Measurements from ENCODE around the gene HDAC4.

HDAC4 gene

GRCh38 chr2:239107936-239108335 lies 292.9 kb downstream of the HDAC4 start:
- H3K36me3 ChIP-seq (ENCODE audit: control insufficient read depth, insufficient read depth, low read length): peaks cover 6% of the 10 kb centered on the region
- H3K27me3 ChIP-seq (ENCODE audit: control insufficient read depth, insufficient read depth, low read length): no peaks in the 10 kb centered on the region
- H3K9me3 ChIP-seq (ENCODE audit: control insufficient read depth, low read length): no peaks in the 10 kb centered on the region
- H3K4me3 ChIP-seq (ENCODE audit: low read length): no peak overlapping the region
- H3K4me1 ChIP-seq (ENCODE audit: control insufficient read depth, insufficient read depth, low read length): peaks cover 21% of the 10 kb centered on the region
- H3K9ac ChIP-seq (ENCODE audit: low read length): no peak overlapping the region

GRCh38 chr2:239106966-239107365 lies 293.9 kb downstream of the HDAC4 start:
- H3K9ac ChIP-seq (ENCODE audit: low read length): no peak overlapping the region
- peaks cover 11% of the 10 kb centered on the region for H3K36me3 ChIP-seq (ENCODE audit: control insufficient read depth, insufficient read depth, low read length)

GRCh38 chr2:239106314-239106908 lies 294.4 kb downstream of the HDAC4 start:
- Histone ChIP-seq H3K27me3 (ENCODE audit: control insufficient read depth, insufficient read depth, low read length) (no peaks in the 10 kb centered on the region), H3K9ac (ENCODE audit: low read length) (no peak overlapping the region), H3K4me1 (ENCODE audit: control insufficient read depth, insufficient read depth, low read length) (peaks cover 19% of the 10 kb centered on the region), H3K9me3 (ENCODE audit: control insufficient read depth, low read length) (no peaks in the 10 kb centered on the region), H3K4me3 (ENCODE audit: low read length) (no peak overlapping the region), H3K36me3 (ENCODE audit: control insufficient read depth, insufficient read depth, low read length) (peaks cover 12% of the 10 kb centered on the region)

More at GRCh38 chr2:239106966-239107365, 293.9 kb downstream of the HDAC4 start:
- Histone ChIP-seq H3K4me1 (ENCODE audit: control insufficient read depth, insufficient read depth, low read length) (peaks cover 19% of the 10 kb centered on the region), H3K27me3 (ENCODE audit: control insufficient read depth, insufficient read depth, low read length) (no peaks in the 10 kb centered on the region), H3K9me3 (ENCODE audit: control insufficient read depth, low read length) (no peaks in the 10 kb centered on the region), H3K4me3 (ENCODE audit: low read length) (no peak overlapping the region)

GRCh38 chr2:239105234-239105633 lies 295.6 kb downstream of the HDAC4 start:
- Histone ChIP-seq H3K4me3 (ENCODE audit: low read length) (no peak overlapping the region), H3K4me1 (ENCODE audit: control insufficient read depth, insufficient read depth, low read length) (peaks cover 18% of the 10 kb centered on the region), H3K27me3 (ENCODE audit: control insufficient read depth, insufficient read depth, low read length) (no peaks in the 10 kb centered on the region), H3K9me3 (ENCODE audit: control insufficient read depth, low read length) (no peaks in the 10 kb centered on the region), H3K36me3 (ENCODE audit: control insufficient read depth, insufficient read depth, low read length) (peaks cover 14% of the 10 kb centered on the region), H3K9ac (ENCODE audit: low read length) (no peak overlapping the region)

GRCh38 chr2:239104800-239105199 lies 296.0 kb downstream of the HDAC4 start:
- peaks cover 14% of the 10 kb centered on the region for H3K36me3 ChIP-seq (ENCODE audit: control insufficient read depth, insufficient read depth, low read length)
- H3K9me3 ChIP-seq (ENCODE audit: control insufficient read depth, low read length): no peaks in the 10 kb centered on the region
- peaks cover 14% of the 10 kb centered on the region for H3K4me1 ChIP-seq (ENCODE audit: control insufficient read depth, insufficient read depth, low read length)
- no peak overlapping the region for H3K4me3 ChIP-seq (ENCODE audit: low read length)
- H3K27me3 ChIP-seq (ENCODE audit: control insufficient read depth, insufficient read depth, low read length): no peaks in the 10 kb centered on the region
- no peak overlapping the region for H3K9ac ChIP-seq (ENCODE audit: low read length)

GRCh38 chr2:239103125-239104098 lies 297.4 kb downstream of the HDAC4 start:
- no peaks in the 10 kb centered on the region for H3K9me3 ChIP-seq (ENCODE audit: control insufficient read depth, low read length)
- H3K27me3 ChIP-seq (ENCODE audit: control insufficient read depth, insufficient read depth, low read length): no peaks in the 10 kb centered on the region
- H3K36me3 ChIP-seq (ENCODE audit: control insufficient read depth, insufficient read depth, low read length): peaks cover 11% of the 10 kb centered on the region
- no peak overlapping the region for H3K4me3 ChIP-seq (ENCODE audit: low read length)
- H3K4me1 ChIP-seq (ENCODE audit: control insufficient read depth, insufficient read depth, low read length): peaks cover 1% of the 10 kb centered on the region
- no peak overlapping the region for H3K9ac ChIP-seq (ENCODE audit: low read length)

GRCh38 chr2:239102266-239102665 lies 298.6 kb downstream of the HDAC4 start:
- Histone ChIP-seq H3K27me3 (ENCODE audit: control insufficient read depth, insufficient read depth, low read length) (no peaks in the 10 kb centered on the region), H3K36me3 (ENCODE audit: control insufficient read depth, insufficient read depth, low read length) (peaks cover 8% of the 10 kb centered on the region)

GRCh38 chr2:239101807-239102206 lies 299.0 kb downstream of the HDAC4 start:
- Histone ChIP-seq H3K9me3 (ENCODE audit: control insufficient read depth, low read length) (no peaks in the 10 kb centered on the region), H3K4me3 (ENCODE audit: low read length) (no peak overlapping the region), H3K4me1 (ENCODE audit: control insufficient read depth, insufficient read depth, low read length) (no peaks in the 10 kb centered on the region), H3K27me3 (ENCODE audit: control insufficient read depth, insufficient read depth, low read length) (no peaks in the 10 kb centered on the region), H3K36me3 (ENCODE audit: control insufficient read depth, insufficient read depth, low read length) (peaks cover 8% of the 10 kb centered on the region), H3K9ac (ENCODE audit: low read length) (no peak overlapping the region)

More at GRCh38 chr2:239102266-239102665, 298.6 kb downstream of the HDAC4 start:
- Histone ChIP-seq H3K9me3 (ENCODE audit: control insufficient read depth, low read length) (no peaks in the 10 kb centered on the region), H3K4me1 (ENCODE audit: control insufficient read depth, insufficient read depth, low read length) (no peaks in the 10 kb centered on the region), H3K4me3 (ENCODE audit: low read length) (no peak overlapping the region), H3K9ac (ENCODE audit: low read length) (no peak overlapping the region)

GRCh38 chr2:239101071-239101470 lies 299.7 kb downstream of the HDAC4 start:
- Histone ChIP-seq H3K36me3 (ENCODE audit: control insufficient read depth, insufficient read depth, low read length) (peaks cover 8% of the 10 kb centered on the region), H3K27me3 (ENCODE audit: control insufficient read depth, insufficient read depth, low read length) (no peaks in the 10 kb centered on the region), H3K9ac (ENCODE audit: low read length) (no peak overlapping the region), H3K4me1 (ENCODE audit: control insufficient read depth, insufficient read depth, low read length) (no peaks in the 10 kb centered on the region), H3K9me3 (ENCODE audit: control insufficient read depth, low read length) (no peaks in the 10 kb centered on the region), H3K4me3 (ENCODE audit: low read length) (no peak overlapping the region)

GRCh38 chr2:239099474-239099873 lies 301.3 kb downstream of the HDAC4 start:
- no peak overlapping the region for H3K4me3 ChIP-seq (ENCODE audit: low read length)
- no peaks in the 10 kb centered on the region for H3K9me3 ChIP-seq (ENCODE audit: control insufficient read depth, low read length)
- no peak overlapping the region for H3K9ac ChIP-seq (ENCODE audit: low read length)
- H3K27me3 ChIP-seq (ENCODE audit: control insufficient read depth, insufficient read depth, low read length): no peaks in the 10 kb centered on the region
- H3K4me1 ChIP-seq (ENCODE audit: control insufficient read depth, insufficient read depth, low read length): no peaks in the 10 kb centered on the region
- H3K36me3 ChIP-seq (ENCODE audit: control insufficient read depth, insufficient read depth, low read length): peaks cover 8% of the 10 kb centered on the region

GRCh38 chr2:239098288-239098970 lies 302.4 kb downstream of the HDAC4 start:
- Histone ChIP-seq H3K9me3 (ENCODE audit: control insufficient read depth, low read length) (no peaks in the 10 kb centered on the region), H3K36me3 (ENCODE audit: control insufficient read depth, insufficient read depth, low read length) (peaks cover 8% of the 10 kb centered on the region), H3K4me3 (ENCODE audit: low read length) (no peak overlapping the region), H3K4me1 (ENCODE audit: control insufficient read depth, insufficient read depth, low read length) (no peaks in the 10 kb centered on the region), H3K9ac (ENCODE audit: low read length) (no peak overlapping the region), H3K27me3 (ENCODE audit: control insufficient read depth, insufficient read depth, low read length) (no peaks in the 10 kb centered on the region)

- Histone ChIP-seq H3K27me3 (ENCODE audit: control insufficient read depth, insufficient read depth, low read length) (no peaks in the 10 kb centered on the region), H3K4me3 (ENCODE audit: low read length) (no peak overlapping the region), H3K4me1 (ENCODE audit: control insufficient read depth, insufficient read depth, low read length) (no peaks in the 10 kb centered on the region), H3K9ac (ENCODE audit: low read length) (no peak overlapping the region), H3K9me3 (ENCODE audit: control insufficient read depth, low read length) (no peaks in the 10 kb centered on the region), H3K36me3 (ENCODE audit: control insufficient read depth, insufficient read depth, low read length) (peaks cover 6% of the 10 kb centered on the region)
Observed at GRCh38 chr2:239097428-239097696, 303.5 kb downstream of the HDAC4 start.

All from mucosa of stomach (tissue), 1 donor.